Neuronal stem cell (in vitro differentiated cells): ENCODE results near the gene MANSC1.

Source experiments
- DNase-seq: peaks from one replicate; pipeline ENCODE4 v3.0.0-alpha.2; 2013; ENCODE audit warnings: low spot score
- H2AFZ ChIP-seq: one replicate; pipeline ENCODE4 v1.6.1; 2013; ENCODE audit warnings: mild to moderate bottlenecking, low read length, inconsistent platforms
- H2AK5ac ChIP-seq: 2 replicates; pipeline ENCODE4 v1.6.1; 2013; ENCODE audit warnings: low read depth, mild to moderate bottlenecking, inconsistent platforms, low read length, moderate library complexity, mixed read lengths
- H2BK120ac ChIP-seq: 2 replicates; pipeline ENCODE4 v1.6.1; 2013; ENCODE audit warnings: low read depth, mild to moderate bottlenecking, inconsistent platforms, low read length, moderate library complexity, mixed read lengths
- H2BK12ac ChIP-seq: one replicate; pipeline ENCODE4 v1.6.1; 2013; ENCODE audit warnings: low read length, inconsistent platforms
- H2BK15ac ChIP-seq: 2 replicates; pipeline ENCODE4 v1.6.1; 2013; ENCODE audit warnings: mild to moderate bottlenecking, low read length, inconsistent platforms, mixed read lengths
- H2BK5ac ChIP-seq: one replicate; pipeline ENCODE4 v1.6.1; 2013; ENCODE audit warnings: inconsistent platforms, mild to moderate bottlenecking, low read length, moderate library complexity
- H3K14ac ChIP-seq: one replicate; pipeline ENCODE4 v1.6.1; 2013; ENCODE audit warnings: low read length, inconsistent platforms
- H3K18ac ChIP-seq: 2 replicates; pipeline ENCODE4 v1.6.1; 2013; ENCODE audit warnings: low read length, inconsistent platforms
- H3K23ac ChIP-seq: 2 replicates; pipeline ENCODE4 v1.6.1; 2013; ENCODE audit warnings: low read depth, mild to moderate bottlenecking, mixed read lengths, low read length, inconsistent platforms; ENCODE audit not compliant: poor library complexity
- H3K27ac ChIP-seq: replicated peaks from 3 replicates; pipeline ENCODE4 v1.5.1; 2013; ENCODE audit warnings: low read length, inconsistent platforms
- H3K27me3 ChIP-seq, 3 experiments: 2 replicates each; pipeline ENCODE4 v1.6.1; 2013; ENCODE audit warnings: low read length in 3 of 3, mild to moderate bottlenecking in 2 of 3, inconsistent platforms in 1 of 3, low read depth in 1 of 3, mixed read lengths in 1 of 3, moderate library complexity in 1 of 3; ENCODE audit not compliant: control insufficient read depth in 3 of 3, insufficient read depth in 3 of 3
- H3K36me3 ChIP-seq, 2 donors: replicated peaks in 1 of 2; 2 replicates each; pipeline ENCODE4 v1.6.1; 2013; ENCODE audit warnings: low read length in 2 of 2; ENCODE audit not compliant: control insufficient read depth in 2 of 2, insufficient read depth in 2 of 2
- H3K4ac ChIP-seq: 2 replicates; pipeline ENCODE4 v1.6.1; 2013; ENCODE audit warnings: inconsistent platforms, mild to moderate bottlenecking, low read length, moderate library complexity
- H3K4me1 ChIP-seq, 2 donors: 1 replicate in 1 of 2; 2 replicates in 1 of 2; pipeline ENCODE4 v1.6.1; 2013; ENCODE audit warnings: low read length in 2 of 2, low read depth in 1 of 2; ENCODE audit not compliant: control insufficient read depth in 2 of 2, insufficient read depth in 1 of 2
- H3K4me2 ChIP-seq: one replicate; pipeline ENCODE4 v1.6.1; 2013; ENCODE audit warnings: mild to moderate bottlenecking, low read length, inconsistent platforms; ENCODE audit not compliant: insufficient read depth, poor library complexity, severe bottlenecking
- H3K4me3 ChIP-seq, 2 donors: 2 replicates each; pipeline ENCODE4 v1.5.1; 2013; ENCODE audit warnings: low read length in 2 of 2, mild to moderate bottlenecking in 2 of 2, inconsistent platforms in 1 of 2, moderate library complexity in 1 of 2
- H3K79me1 ChIP-seq: one replicate; pipeline ENCODE4 v1.6.1; 2013; ENCODE audit warnings: low read depth, mild to moderate bottlenecking, inconsistent platforms, low read length, moderate library complexity
- H3K9ac ChIP-seq: one replicate; pipeline ENCODE4 v1.6.1; 2013; ENCODE audit warnings: mild to moderate bottlenecking, low read depth, low read length, inconsistent platforms; ENCODE audit not compliant: poor library complexity
- H3K9me3 ChIP-seq, 2 donors: replicated peaks in 1 of 2; 2 replicates each; pipeline versions ENCODE3 to v1.6.1; 2013; ENCODE audit warnings: low read length in 2 of 2, mild to moderate bottlenecking in 2 of 2, inconsistent platforms in 1 of 2, low read depth in 1 of 2, mixed read lengths in 1 of 2, moderate library complexity in 1 of 2; ENCODE audit not compliant: control insufficient read depth in 2 of 2, insufficient read depth in 1 of 2
- H4K8ac ChIP-seq: one replicate; pipeline ENCODE4 v1.6.1; 2013; ENCODE audit warnings: low read depth, mild to moderate bottlenecking, inconsistent platforms, low read length, moderate library complexity
- H4K91ac ChIP-seq: one replicate; pipeline ENCODE4 v1.6.1; 2013; ENCODE audit warnings: low read length, low read depth, mild to moderate bottlenecking, inconsistent platforms; ENCODE audit not compliant: poor library complexity
- WGBS, 2 donors: extraction: QIAGEN DNeasy Blood & Tissue Kit; methylation state at CpG; one replicate each; pipeline ENCODE4 v1.1.7; 2013; ENCODE audit warnings: missing lambda C conversion rate in 2 of 2, mixed read lengths in 1 of 2; ENCODE audit not compliant: insufficient read length in 2 of 2, insufficient replicate concordance in 1 of 2; ENCODE audit errors: extremely low coverage in 2 of 2; 5-methylcytosine and 5-hydroxymethylcytosine counted together

The MANSC1 gene

DNA sequence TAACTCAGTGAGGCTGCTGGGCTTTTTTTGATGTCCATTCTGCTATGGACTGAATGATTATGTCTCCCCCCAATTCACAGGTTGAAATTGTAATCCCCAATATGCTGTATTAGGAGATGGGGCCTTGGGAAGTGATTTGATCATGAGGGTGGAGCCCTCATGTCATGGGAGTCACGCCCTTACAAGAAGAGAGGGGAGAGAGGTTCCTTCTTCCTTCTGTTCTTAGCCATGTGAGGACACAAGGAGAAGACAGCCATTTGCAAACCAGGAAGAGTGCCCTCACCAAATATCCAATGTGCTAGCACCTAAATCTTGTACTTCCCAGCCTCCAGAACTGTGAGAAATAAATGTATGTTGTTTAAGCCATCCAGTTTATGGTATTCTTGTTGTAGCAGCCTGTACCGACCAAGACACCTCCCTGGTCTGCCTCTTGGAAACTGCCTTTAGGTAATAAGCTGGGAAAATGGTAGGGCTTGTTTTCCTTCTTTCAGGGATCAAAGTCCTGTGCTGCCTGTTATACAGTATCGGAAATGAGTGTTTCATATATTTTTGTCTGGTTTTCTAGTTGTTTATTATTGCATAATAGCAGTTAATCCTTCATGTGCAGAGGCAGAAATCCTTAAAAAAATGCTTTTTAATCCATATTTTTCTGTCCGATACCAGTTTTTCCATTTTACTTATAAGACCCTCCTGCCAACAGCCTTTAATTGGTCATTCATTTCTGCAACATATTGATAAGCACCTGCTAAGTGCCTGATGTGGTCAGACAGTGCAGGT lies 23.1 kb upstream of the MANSC1 start:
- no peaks in the 10 kb centered on the region for H3K27me3 ChIP-seq
- no peak overlapping the region for H2BK5ac ChIP-seq
- H3K4me2 ChIP-seq = no peak overlapping the region
- H3K36me3 ChIP-seq = peaks cover 0 to 3% of the 10 kb centered on the region in 2 donors
- H3K18ac ChIP-seq = no peak overlapping the region
- no peak overlapping the region for H3K23ac ChIP-seq
- no peak overlapping the region for H3K27ac ChIP-seq
- no peak for DNase-seq
- H4K91ac ChIP-seq = no peak overlapping the region
- no peak overlapping the region for H3K9ac ChIP-seq
- WGBS, 2 donors = no CpG with 5 or more reads among the region's 4 CpGs
- H3K79me1 ChIP-seq = no peaks in the 10 kb centered on the region
- H3K4ac ChIP-seq = no peak overlapping the region
- H2BK120ac ChIP-seq = no peak overlapping the region
- no peak overlapping the region for H2BK15ac ChIP-seq
- H4K8ac ChIP-seq = no peak overlapping the region
- H2AFZ ChIP-seq = no peak overlapping the region
- no peak overlapping the region for H2BK12ac ChIP-seq
- H3K4me1 ChIP-seq = no peaks in the 10 kb centered on the region
- no peak overlapping the region for H3K14ac ChIP-seq
- no peaks in the 10 kb centered on the region for H3K9me3 ChIP-seq
- H2AK5ac ChIP-seq = no peak overlapping the region
- H3K4me3 ChIP-seq = no peak overlapping the region

GRCh38 chr12:12367482-12367998 lies 17.5 kb upstream of the MANSC1 start:
- Histone ChIP-seq H3K27ac (no peak overlapping the region), H3K79me1 (no peaks in the 10 kb centered on the region), H3K4ac (no peak overlapping the region), H3K4me1 (no peaks in the 10 kb centered on the region), H2BK12ac (no peak overlapping the region), H4K8ac (no peak overlapping the region), H2BK120ac (no peak overlapping the region), H3K9me3 (no peaks in the 10 kb centered on the region), H2AK5ac (no peak overlapping the region), H2AFZ (no peak overlapping the region), H3K23ac (no peak overlapping the region), H3K18ac (no peak overlapping the region), H3K4me3 (no peak overlapping the region), H4K91ac (no peak overlapping the region), H3K27me3 (no peaks in the 10 kb centered on the region), H3K14ac (no peak overlapping the region), H3K36me3 (peaks cover 0 to 7% of the 10 kb centered on the region in 2 donors), H3K9ac (no peak overlapping the region), H3K4me2 (no peak overlapping the region), H2BK15ac (no peak overlapping the region), H2BK5ac (no peak overlapping the region)
- DNase-seq = no peak
- no CpG with 5 or more reads among the region's 4 CpGs for WGBS, 2 donors

GRCh38 chr12:12366701-12367481 lies 16.8 kb upstream of the MANSC1 start:
- H3K23ac ChIP-seq = no peak overlapping the region
- H3K36me3 ChIP-seq = peaks cover 0 to 7% of the 10 kb centered on the region in 2 donors
- H3K9ac ChIP-seq = no peak overlapping the region
- no peaks in the 10 kb centered on the region for H3K4me1 ChIP-seq
- H3K4me3 ChIP-seq = no peak overlapping the region
- H3K4ac ChIP-seq = no peak overlapping the region
- H4K8ac ChIP-seq = no peak overlapping the region
- no peaks in the 10 kb centered on the region for H3K79me1 ChIP-seq
- H2BK5ac ChIP-seq = no peak overlapping the region
- no peak overlapping the region for H3K14ac ChIP-seq
- no peak overlapping the region for H3K18ac ChIP-seq
- WGBS, 2 donors = no CpG with 5 or more reads among the region's 4 CpGs
- no peaks in the 10 kb centered on the region for H3K27me3 ChIP-seq
- H2BK120ac ChIP-seq = no peak overlapping the region
- H4K91ac ChIP-seq = no peak overlapping the region
- no peak overlapping the region for H2BK15ac ChIP-seq
- no peak for DNase-seq
- H3K27ac ChIP-seq = no peak overlapping the region
- H2AFZ ChIP-seq = no peak overlapping the region
- no peak overlapping the region for H3K4me2 ChIP-seq
- no peak overlapping the region for H2AK5ac ChIP-seq
- no peaks in the 10 kb centered on the region for H3K9me3 ChIP-seq
- no peak overlapping the region for H2BK12ac ChIP-seq

- no peaks in the 10 kb centered on the region for H3K4me1 ChIP-seq
- no peak overlapping the region for H3K14ac ChIP-seq
- no peak overlapping the region for H2BK120ac ChIP-seq
- no peaks in the 10 kb centered on the region for H3K9me3 ChIP-seq
- H4K91ac ChIP-seq = no peak overlapping the region
- no peak overlapping the region for H2BK15ac ChIP-seq
- no peak for DNase-seq
- peaks cover 0 to 7% of the 10 kb centered on the region in 2 donors for H3K36me3 ChIP-seq
- H2AFZ ChIP-seq = no peak overlapping the region
- H3K4ac ChIP-seq = no peak overlapping the region
- H3K27ac ChIP-seq = no peak overlapping the region
- H3K23ac ChIP-seq = no peak overlapping the region
- WGBS, 2 donors = no CpG with 5 or more reads among the region's 4 CpGs
- H3K79me1 ChIP-seq = no peaks in the 10 kb centered on the region
- no peak overlapping the region for H2BK12ac ChIP-seq
- no peak overlapping the region for H3K9ac ChIP-seq
- H3K27me3 ChIP-seq = no peaks in the 10 kb centered on the region
- H3K4me3 ChIP-seq = no peak overlapping the region
- no peak overlapping the region for H3K18ac ChIP-seq
- H4K8ac ChIP-seq = no peak overlapping the region
- H2BK5ac ChIP-seq = no peak overlapping the region
- H2AK5ac ChIP-seq = no peak overlapping the region
- no peak overlapping the region for H3K4me2 ChIP-seq
These were observed 15.9 kb upstream of the MANSC1 start for GRCh38 chr12:12365931-12366431.
